ENCODE results near the gene CFAP73.

Gene CFAP73

GRCh38 chr12:113186666-113187325 lies 37.3 kb downstream of the CFAP73 start:
- Histone ChIP-seq H3K4me3 (peak overlapping the region; percentile 99), H3K9me3 (no peaks in the 10 kb centered on the region; the same call in 1 of the 2 replicates), H3K4me1 (peaks cover 18% of the 10 kb centered on the region), H3K27me3 (ENCODE audit: low read depth) (no peaks in the 10 kb centered on the region), H3K36me3 (replicated peaks) (peaks cover 37% of the 10 kb centered on the region)
- no peak for DNase-seq (ENCODE audit: low spot score in 2 of 2)
- in situ Hi-C loops (cut with MboI; ENCODE audit: low sequenced_read_pairs) = no loop called here

- no peaks in the 10 kb centered on the region; the same call in 1 of the 2 replicates for H3K9me3 ChIP-seq
- in situ Hi-C loops (cut with MboI; ENCODE audit: low sequenced_read_pairs) = no loop called here
- no peaks in the 10 kb centered on the region for H3K27me3 ChIP-seq (ENCODE audit: low read depth)
- DNase-seq (ENCODE audit: low spot score in 2 of 2) = no peak
- no peak overlapping the region for H3K4me3 ChIP-seq
- peaks cover 22% of the 10 kb centered on the region for H3K4me1 ChIP-seq
- H3K36me3 ChIP-seq (replicated peaks) = peaks cover 31% of the 10 kb centered on the region
Measured at GRCh38 chr12:113189361-113189760, 39.8 kb downstream of the CFAP73 start.

GRCh38 chr12:113190761-113191160 lies 41.2 kb downstream of the CFAP73 start:
- DNase-seq (ENCODE audit: low spot score in 2 of 2) = peak; percentile 55 to 68
- Histone ChIP-seq H3K27me3 (ENCODE audit: low read depth) (no peaks in the 10 kb centered on the region), H3K4me3 (no peak overlapping the region), H3K36me3 (replicated peaks) (peaks cover 28% of the 10 kb centered on the region), H3K4me1 (peaks cover 21% of the 10 kb centered on the region), H3K9me3 (no peaks in the 10 kb centered on the region)
- in situ Hi-C loops (cut with MboI; ENCODE audit: low sequenced_read_pairs) = no loop called here

- peaks cover 28% of the 10 kb centered on the region for H3K36me3 ChIP-seq (replicated peaks)
Measured at GRCh38 chr12:113191227-113191626, 41.7 kb downstream of the CFAP73 start.

DNA sequence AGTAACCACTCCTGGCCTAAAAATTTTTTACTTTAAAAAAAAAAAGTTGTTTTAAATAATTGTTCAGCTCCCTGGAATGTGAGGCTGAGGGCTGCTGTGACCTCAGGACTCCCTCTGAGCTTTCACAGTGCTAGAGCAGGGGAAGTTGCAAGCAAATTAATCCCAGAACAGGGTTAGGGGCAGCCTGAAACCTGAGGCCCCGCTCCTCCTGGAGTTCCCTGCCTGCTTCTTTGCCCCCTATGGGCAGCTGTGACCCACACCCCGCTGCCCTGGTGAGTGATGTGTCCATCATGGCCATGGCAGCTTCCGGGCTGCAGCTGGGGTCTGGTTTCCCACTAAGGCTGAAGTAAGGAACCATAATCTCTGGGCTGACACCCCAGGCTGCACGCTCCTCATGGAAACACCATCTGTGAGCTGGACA lies 45.5 kb downstream of the CFAP73 start:
- Histone ChIP-seq H3K36me3 (replicated peaks) (peaks cover 22% of the 10 kb centered on the region), H3K4me1 (peaks cover 14% of the 10 kb centered on the region), H3K9me3 (no peaks in the 10 kb centered on the region), H3K4me3 (no peak overlapping the region), H3K27me3 (ENCODE audit: low read depth) (no peaks in the 10 kb centered on the region)
- DNase-seq (ENCODE audit: low spot score in 2 of 2) = no peak
- in situ Hi-C loops (cut with MboI; ENCODE audit: low sequenced_read_pairs) = no loop called here

More at GRCh38 chr12:113191227-113191626, 41.7 kb downstream of the CFAP73 start:
- Histone ChIP-seq H3K4me3 (no peak overlapping the region), H3K27me3 (ENCODE audit: low read depth) (no peaks in the 10 kb centered on the region), H3K4me1 (peaks cover 19% of the 10 kb centered on the region), H3K9me3 (no peaks in the 10 kb centered on the region)
- no peak for DNase-seq (ENCODE audit: low spot score in 2 of 2)
- in situ Hi-C loops (cut with MboI; ENCODE audit: low sequenced_read_pairs) = no loop called here

- in situ Hi-C loops (cut with MboI; ENCODE audit: low sequenced_read_pairs) = no loop called here
- H3K27me3 ChIP-seq (ENCODE audit: low read depth) = no peaks in the 10 kb centered on the region
- no peak for DNase-seq (ENCODE audit: low spot score in 2 of 2)
- peaks cover 18% of the 10 kb centered on the region for H3K36me3 ChIP-seq (replicated peaks)
- no peak overlapping the region for H3K4me3 ChIP-seq
- no peaks in the 10 kb centered on the region for H3K9me3 ChIP-seq
- peaks cover 14% of the 10 kb centered on the region for H3K4me1 ChIP-seq
Measured at GRCh38 chr12:113195598-113195997, 46.1 kb downstream of the CFAP73 start.

GRCh38 chr12:113196582-113196981 lies 47.1 kb downstream of the CFAP73 start:
- in situ Hi-C loops (cut with MboI; ENCODE audit: low sequenced_read_pairs) = no loop called here
- no peak for DNase-seq (ENCODE audit: low spot score in 2 of 2)
- Histone ChIP-seq H3K27me3 (ENCODE audit: low read depth) (no peaks in the 10 kb centered on the region), H3K4me1 (peaks cover 11% of the 10 kb centered on the region), H3K4me3 (no peak overlapping the region), H3K36me3 (replicated peaks) (peaks cover 10% of the 10 kb centered on the region), H3K9me3 (no peaks in the 10 kb centered on the region)

GRCh38 chr12:113196990-113197389 lies 47.5 kb downstream of the CFAP73 start:
- Histone ChIP-seq H3K36me3 (replicated peaks) (peaks cover 7% of the 10 kb centered on the region), H3K4me1 (peaks cover 7% of the 10 kb centered on the region), H3K27me3 (ENCODE audit: low read depth) (no peaks in the 10 kb centered on the region), H3K9me3 (no peaks in the 10 kb centered on the region), H3K4me3 (no peak overlapping the region)
- DNase-seq (ENCODE audit: low spot score in 2 of 2) = peak in 1 of 2 experiments; percentile 72
- in situ Hi-C loops (cut with MboI; ENCODE audit: low sequenced_read_pairs) = no loop called here

DNA sequence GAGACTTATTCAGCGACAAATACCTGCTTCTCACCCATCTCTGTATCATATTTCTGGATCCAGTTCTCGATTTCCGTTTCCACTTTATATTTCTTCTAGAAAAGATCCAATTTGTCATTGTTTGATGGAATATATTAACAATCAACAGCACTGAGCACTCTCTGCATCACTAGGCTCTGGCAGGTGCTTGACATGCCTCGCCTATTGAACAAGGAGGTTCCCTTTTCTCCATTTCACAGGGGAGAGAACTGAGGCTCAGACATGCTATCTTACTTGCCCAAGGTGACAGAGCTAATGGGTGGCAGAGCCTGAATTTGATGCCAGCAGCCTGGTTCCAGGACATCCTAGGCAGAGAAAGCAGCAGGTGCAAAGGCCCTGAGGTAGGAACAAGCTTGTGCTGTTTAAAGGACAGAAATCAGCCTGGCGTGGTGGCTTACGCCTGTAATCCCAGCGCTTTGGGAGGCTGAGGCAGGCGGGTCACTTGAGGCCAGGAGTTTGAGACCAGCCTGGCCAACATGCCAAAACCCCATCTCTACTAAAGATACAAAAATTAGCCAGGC lies 48.1 kb downstream of the CFAP73 start:
- no peak overlapping the region for H3K4me3 ChIP-seq

GRCh38 chr12:113198296-113198695 lies 48.8 kb downstream of the CFAP73 start:
- Histone ChIP-seq H3K4me1 (0 out of 2 replicates have a peak, but pooled peaks cover 2% of the 10 kb centered on the region), H3K9me3 (no peaks in the 10 kb centered on the region), H3K27me3 (ENCODE audit: low read depth) (no peaks in the 10 kb centered on the region), H3K4me3 (no peak overlapping the region), H3K36me3 (replicated peaks) (no peaks in the 10 kb centered on the region)
- in situ Hi-C loops (cut with MboI; ENCODE audit: low sequenced_read_pairs) = no loop called here
- no peak for DNase-seq (ENCODE audit: low spot score in 2 of 2)

More for the DNA sequence above, 48.1 kb downstream of the CFAP73 start:
- no peaks in the 10 kb centered on the region for H3K9me3 ChIP-seq
- DNase-seq (ENCODE audit: low spot score in 2 of 2) = no peak
- H3K4me1 ChIP-seq = 0 out of 2 replicates have a peak, but pooled peaks cover 2% of the 10 kb centered on the region
- H3K27me3 ChIP-seq (ENCODE audit: low read depth) = no peaks in the 10 kb centered on the region
- H3K36me3 ChIP-seq (replicated peaks) = peaks cover 3% of the 10 kb centered on the region; the same call in 1 of the 2 replicates
- in situ Hi-C loops (cut with MboI; ENCODE audit: low sequenced_read_pairs) = no loop called here

DNA sequence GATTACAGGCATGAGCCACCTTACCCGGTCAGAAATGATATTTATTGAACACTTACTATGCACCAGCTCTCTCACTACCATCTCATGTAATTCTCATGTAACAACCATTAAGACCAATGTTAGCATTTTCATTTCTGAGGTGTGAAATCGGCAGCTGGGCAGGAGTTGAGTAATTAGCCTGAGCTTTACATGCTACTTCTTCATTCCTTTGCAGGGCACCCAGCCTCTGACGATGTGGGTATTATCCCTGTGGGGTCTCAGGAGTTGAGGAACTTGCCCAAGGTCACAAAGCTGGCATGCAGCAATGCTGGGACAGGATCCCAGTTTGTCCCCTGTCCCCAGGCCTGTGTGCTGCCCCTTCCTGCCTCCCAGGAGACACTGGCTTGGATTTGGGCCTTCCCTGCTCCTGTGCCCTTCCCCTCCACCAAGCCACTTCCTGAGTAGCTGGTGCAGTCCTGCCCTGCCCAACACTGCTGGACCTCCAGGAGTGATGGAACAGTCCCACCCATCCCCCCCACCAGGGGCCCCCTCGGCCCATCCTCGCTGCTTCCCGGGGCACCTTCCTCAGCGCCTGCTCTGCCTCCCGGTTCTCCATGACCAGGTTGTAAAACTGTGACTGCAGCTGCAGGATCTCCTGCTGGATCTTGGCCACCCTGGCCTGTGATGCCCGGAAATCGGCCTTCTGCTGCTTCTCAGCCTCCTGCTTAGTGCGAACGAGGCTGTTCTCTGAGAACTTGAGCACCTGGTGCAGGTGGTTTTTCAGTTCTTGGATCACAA lies 50.7 kb downstream of the CFAP73 start:
- in situ Hi-C loops (cut with MboI; ENCODE audit: low sequenced_read_pairs) = no loop called here
- no peak overlapping the region for H3K4me3 ChIP-seq
- H3K36me3 ChIP-seq (replicated peaks) = no peaks in the 10 kb centered on the region
- no peaks in the 10 kb centered on the region for H3K4me1 ChIP-seq
- no peaks in the 10 kb centered on the region for H3K27me3 ChIP-seq (ENCODE audit: low read depth)
- no peak for DNase-seq (ENCODE audit: low spot score in 2 of 2)
- no peaks in the 10 kb centered on the region for H3K9me3 ChIP-seq

DNA sequence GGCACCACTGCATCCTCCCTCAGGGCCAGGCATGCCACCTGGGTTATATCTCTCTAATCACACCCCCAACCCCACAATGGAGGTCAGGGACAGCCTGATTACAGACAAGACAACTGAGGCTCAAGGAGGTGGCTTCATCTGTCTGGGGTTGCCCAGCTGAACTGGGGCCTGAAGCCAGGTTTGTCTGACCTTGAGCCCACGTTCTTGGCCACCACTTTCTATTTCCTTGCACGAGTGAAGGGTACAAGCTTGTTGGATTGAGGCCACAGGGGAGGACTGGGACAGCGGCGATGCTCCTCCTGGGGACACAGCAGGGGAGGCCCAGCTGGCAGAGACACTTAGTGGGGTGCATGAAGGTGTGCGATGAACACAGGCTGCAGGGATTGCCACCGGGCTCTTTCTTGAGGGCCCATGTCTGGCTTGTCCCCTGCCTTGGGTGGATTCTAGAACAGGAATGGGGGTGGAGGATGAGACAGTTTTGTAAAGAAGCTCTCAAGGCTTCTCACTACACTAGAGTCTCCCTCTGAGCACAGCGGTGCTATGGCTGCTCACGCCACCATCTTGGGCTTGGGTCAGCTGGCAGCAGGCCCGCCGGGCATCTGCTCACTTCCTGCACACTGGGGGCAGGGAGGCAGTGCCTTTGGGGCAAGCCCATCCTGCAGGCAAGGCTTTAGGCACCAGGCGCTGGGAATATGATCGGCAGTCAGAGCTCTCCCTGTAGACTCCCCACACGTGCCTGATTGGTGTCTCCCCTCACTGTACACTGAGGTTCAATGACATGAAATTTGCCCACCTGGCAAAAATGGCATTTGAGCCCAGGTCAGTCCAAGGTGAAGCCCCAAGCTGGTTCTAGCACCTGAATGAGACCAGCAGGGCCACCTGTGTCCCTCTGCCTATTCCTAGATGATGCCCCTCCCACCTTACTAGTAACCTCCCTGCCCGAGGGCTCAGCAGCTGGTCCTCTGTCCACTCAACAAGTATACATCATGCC lies 52.0 kb downstream of the CFAP73 start:
- H3K27me3 ChIP-seq (ENCODE audit: low read depth) = no peaks in the 10 kb centered on the region
- in situ Hi-C loops (cut with MboI; ENCODE audit: low sequenced_read_pairs) = no loop called here
- no peaks in the 10 kb centered on the region for H3K36me3 ChIP-seq (replicated peaks)
- no peak for DNase-seq (ENCODE audit: low spot score in 2 of 2)
- no peaks in the 10 kb centered on the region for H3K9me3 ChIP-seq
- H3K4me1 ChIP-seq = no peaks in the 10 kb centered on the region
- no peak overlapping the region for H3K4me3 ChIP-seq
